ENCODE data around the gene PATJ. TPM values are rescaled to one million over a fixed set of nuclear protein-coding genes. Genes with fewer than 3 reads are reported as not detected.

PATJ gene
- total and polyA plus RNA-seq, 2 experiments from 2014 or later = 35.3 to 68.4 TPM

DNA sequence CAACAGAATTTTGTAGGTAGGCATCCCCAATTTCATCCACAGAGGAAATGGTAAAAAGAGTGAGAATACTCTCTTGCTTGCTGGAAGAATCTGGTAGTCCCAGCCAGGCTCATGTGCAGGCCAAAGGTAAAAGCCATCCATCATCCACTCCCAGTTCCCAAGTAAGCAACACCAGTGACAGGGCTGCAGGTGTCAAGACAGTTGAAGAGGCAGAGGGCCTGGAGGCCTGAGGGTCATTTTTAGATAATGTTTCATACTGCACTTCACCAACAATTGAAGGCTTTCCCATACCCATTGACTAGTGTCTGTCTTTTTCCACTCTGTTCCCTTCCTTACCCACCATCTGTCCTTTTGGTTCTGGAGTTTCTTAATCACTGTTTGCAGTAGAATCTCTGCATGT lies 310.7 kb downstream of the PATJ start:
- no peaks in the 10 kb centered on the region for H3K79me2 ChIP-seq (replicated peaks; ENCODE audit: insufficient read depth)
- Mint-ChIP-seq H3K27ac (no peak overlapping the region), H3K9me3 (no peaks in the 10 kb centered on the region), H3K36me3 (ENCODE audit: low read depth) (peaks cover 10% of the 10 kb centered on the region; the same call in 2 of the 3 replicates), H3K4me1 (peaks cover 13% of the 10 kb centered on the region), H3K4me3 (no peak overlapping the region), H3K27me3 (ENCODE audit: insufficient read depth, low read depth, poor library complexity) (peaks cover 3% of the 10 kb centered on the region)
- H4K20me1 ChIP-seq (replicated peaks; ENCODE audit: insufficient read depth) = no peaks in the 10 kb centered on the region
- TF ChIP-seq, protein P1, sequence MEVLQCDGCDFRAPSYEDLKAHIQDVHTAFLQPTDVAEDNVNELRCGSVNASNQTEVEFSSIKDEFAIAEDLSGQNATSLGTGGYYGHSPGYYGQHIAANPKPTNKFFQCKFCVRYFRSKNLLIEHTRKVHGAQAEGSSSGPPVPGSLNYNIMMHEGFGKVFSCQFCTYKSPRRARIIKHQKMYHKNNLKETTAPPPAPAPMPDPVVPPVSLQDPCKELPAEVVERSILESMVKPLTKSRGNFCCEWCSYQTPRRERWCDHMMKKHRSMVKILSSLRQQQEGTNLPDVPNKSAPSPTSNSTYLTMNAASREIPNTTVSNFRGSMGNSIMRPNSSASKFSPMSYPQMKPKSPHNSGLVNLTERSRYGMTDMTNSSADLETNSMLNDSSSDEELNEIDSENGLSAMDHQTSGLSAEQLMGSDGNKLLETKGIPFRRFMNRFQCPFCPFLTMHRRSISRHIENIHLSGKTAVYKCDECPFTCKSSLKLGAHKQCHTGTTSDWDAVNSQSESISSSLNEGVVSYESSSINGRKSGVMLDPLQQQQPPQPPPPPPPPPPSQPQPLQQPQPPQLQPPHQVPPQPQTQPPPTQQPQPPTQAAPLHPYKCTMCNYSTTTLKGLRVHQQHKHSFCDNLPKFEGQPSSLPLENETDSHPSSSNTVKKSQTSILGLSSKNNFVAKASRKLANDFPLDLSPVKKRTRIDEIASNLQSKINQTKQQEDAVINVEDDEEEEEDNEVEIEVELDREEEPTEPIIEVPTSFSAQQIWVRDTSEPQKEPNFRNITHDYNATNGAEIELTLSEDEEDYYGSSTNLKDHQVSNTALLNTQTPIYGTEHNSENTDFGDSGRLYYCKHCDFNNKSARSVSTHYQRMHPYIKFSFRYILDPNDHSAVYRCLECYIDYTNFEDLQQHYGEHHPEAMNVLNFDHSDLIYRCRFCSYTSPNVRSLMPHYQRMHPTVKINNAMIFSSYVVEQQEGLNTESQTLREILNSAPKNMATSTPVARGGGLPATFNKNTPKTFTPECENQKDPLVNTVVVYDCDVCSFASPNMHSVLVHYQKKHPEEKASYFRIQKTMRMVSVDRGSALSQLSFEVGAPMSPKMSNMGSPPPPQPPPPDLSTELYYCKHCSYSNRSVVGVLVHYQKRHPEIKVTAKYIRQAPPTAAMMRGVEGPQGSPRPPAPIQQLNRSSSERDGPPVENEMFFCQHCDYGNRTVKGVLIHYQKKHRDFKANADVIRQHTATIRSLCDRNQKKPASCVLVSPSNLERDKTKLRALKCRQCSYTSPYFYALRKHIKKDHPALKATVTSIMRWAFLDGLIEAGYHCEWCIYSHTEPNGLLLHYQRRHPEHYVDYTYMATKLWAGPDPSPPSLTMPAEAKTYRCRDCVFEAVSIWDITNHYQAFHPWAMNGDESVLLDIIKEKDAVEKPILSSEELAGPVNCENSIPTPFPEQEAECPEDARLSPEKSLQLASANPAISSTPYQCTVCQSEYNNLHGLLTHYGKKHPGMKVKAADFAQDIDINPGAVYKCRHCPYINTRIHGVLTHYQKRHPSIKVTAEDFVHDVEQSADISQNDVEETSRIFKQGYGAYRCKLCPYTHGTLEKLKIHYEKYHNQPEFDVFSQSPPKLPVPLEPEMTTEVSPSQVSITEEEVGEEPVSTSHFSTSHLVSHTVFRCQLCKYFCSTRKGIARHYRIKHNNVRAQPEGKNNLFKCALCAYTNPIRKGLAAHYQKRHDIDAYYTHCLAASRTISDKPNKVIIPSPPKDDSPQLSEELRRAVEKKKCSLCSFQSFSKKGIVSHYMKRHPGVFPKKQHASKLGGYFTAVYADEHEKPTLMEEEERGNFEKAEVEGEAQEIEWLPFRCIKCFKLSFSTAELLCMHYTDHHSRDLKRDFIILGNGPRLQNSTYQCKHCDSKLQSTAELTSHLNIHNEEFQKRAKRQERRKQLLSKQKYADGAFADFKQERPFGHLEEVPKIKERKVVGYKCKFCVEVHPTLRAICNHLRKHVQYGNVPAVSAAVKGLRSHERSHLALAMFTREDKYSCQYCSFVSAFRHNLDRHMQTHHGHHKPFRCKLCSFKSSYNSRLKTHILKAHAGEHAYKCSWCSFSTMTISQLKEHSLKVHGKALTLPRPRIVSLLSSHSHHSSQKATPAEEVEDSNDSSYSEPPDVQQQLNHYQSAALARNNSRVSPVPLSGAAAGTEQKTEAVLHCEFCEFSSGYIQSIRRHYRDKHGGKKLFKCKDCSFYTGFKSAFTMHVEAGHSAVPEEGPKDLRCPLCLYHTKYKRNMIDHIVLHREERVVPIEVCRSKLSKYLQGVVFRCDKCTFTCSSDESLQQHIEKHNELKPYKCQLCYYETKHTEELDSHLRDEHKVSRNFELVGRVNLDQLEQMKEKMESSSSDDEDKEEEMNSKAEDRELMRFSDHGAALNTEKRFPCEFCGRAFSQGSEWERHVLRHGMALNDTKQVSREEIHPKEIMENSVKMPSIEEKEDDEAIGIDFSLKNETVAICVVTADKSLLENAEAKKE (CRISPR knock-in tag; IDR thresholded peaks at IDR 0.05) = no peak
- TF ChIP-seq JUNB (IDR thresholded peaks at IDR 0.05; ENCODE audit: unreplicated experiment) = no peak
- no peak for TF ChIP-seq EZH2 (IDR thresholded peaks at IDR 0.05; ENCODE audit: low read depth, unreplicated experiment)
- no peak for TF ChIP-seq CREB1 (CRISPR knock-in tag; IDR thresholded peaks at IDR 0.05; ENCODE audit: low read depth)
- no peak for TF ChIP-seq NANOG (IDR thresholded peaks at IDR 0.05; ENCODE audit: borderline replicate concordance)
- TF ChIP-seq EZH2phosphoT487 (IDR thresholded peaks at IDR 0.05; ENCODE audit: unreplicated experiment) = no peak
- TF ChIP-seq POLR2AphosphoS5 (IDR thresholded peaks at IDR 0.05; ENCODE audit: low read depth) = no peak
- no peak for TF ChIP-seq STAT1 (IDR thresholded peaks at IDR 0.05; ENCODE audit: unreplicated experiment)
- TF ChIP-seq ZNF331 (CRISPR knock-in tag; IDR thresholded peaks at IDR 0.05; ENCODE audit: low read depth) = no peak
- TF ChIP-seq, protein P2, sequence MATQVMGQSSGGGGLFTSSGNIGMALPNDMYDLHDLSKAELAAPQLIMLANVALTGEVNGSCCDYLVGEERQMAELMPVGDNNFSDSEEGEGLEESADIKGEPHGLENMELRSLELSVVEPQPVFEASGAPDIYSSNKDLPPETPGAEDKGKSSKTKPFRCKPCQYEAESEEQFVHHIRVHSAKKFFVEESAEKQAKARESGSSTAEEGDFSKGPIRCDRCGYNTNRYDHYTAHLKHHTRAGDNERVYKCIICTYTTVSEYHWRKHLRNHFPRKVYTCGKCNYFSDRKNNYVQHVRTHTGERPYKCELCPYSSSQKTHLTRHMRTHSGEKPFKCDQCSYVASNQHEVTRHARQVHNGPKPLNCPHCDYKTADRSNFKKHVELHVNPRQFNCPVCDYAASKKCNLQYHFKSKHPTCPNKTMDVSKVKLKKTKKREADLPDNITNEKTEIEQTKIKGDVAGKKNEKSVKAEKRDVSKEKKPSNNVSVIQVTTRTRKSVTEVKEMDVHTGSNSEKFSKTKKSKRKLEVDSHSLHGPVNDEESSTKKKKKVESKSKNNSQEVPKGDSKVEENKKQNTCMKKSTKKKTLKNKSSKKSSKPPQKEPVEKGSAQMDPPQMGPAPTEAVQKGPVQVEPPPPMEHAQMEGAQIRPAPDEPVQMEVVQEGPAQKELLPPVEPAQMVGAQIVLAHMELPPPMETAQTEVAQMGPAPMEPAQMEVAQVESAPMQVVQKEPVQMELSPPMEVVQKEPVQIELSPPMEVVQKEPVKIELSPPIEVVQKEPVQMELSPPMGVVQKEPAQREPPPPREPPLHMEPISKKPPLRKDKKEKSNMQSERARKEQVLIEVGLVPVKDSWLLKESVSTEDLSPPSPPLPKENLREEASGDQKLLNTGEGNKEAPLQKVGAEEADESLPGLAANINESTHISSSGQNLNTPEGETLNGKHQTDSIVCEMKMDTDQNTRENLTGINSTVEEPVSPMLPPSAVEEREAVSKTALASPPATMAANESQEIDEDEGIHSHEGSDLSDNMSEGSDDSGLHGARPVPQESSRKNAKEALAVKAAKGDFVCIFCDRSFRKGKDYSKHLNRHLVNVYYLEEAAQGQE (IDR thresholded peaks at IDR 0.05; ENCODE audit: unreplicated experiment) = no peak
- no peak for TF ChIP-seq ZNF114 (CRISPR knock-in tag; IDR thresholded peaks at IDR 0.05)
- TF ChIP-seq, protein P3, sequence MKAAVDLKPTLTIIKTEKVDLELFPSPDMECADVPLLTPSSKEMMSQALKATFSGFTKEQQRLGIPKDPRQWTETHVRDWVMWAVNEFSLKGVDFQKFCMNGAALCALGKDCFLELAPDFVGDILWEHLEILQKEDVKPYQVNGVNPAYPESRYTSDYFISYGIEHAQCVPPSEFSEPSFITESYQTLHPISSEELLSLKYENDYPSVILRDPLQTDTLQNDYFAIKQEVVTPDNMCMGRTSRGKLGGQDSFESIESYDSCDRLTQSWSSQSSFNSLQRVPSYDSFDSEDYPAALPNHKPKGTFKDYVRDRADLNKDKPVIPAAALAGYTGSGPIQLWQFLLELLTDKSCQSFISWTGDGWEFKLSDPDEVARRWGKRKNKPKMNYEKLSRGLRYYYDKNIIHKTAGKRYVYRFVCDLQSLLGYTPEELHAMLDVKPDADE (IDR thresholded peaks at IDR 0.05) = no peak
- TF ChIP-seq, protein P4, sequence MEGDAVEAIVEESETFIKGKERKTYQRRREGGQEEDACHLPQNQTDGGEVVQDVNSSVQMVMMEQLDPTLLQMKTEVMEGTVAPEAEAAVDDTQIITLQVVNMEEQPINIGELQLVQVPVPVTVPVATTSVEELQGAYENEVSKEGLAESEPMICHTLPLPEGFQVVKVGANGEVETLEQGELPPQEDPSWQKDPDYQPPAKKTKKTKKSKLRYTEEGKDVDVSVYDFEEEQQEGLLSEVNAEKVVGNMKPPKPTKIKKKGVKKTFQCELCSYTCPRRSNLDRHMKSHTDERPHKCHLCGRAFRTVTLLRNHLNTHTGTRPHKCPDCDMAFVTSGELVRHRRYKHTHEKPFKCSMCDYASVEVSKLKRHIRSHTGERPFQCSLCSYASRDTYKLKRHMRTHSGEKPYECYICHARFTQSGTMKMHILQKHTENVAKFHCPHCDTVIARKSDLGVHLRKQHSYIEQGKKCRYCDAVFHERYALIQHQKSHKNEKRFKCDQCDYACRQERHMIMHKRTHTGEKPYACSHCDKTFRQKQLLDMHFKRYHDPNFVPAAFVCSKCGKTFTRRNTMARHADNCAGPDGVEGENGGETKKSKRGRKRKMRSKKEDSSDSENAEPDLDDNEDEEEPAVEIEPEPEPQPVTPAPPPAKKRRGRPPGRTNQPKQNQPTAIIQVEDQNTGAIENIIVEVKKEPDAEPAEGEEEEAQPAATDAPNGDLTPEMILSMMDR (conservative IDR thresholded peaks at IDR 0.05; ENCODE audit: low read depth in 2 of 2) = no peak
- H3K27ac ChIP-seq (ENCODE audit: low read depth) = no peak overlapping the region
- H3K4me1 ChIP-seq (ENCODE audit: insufficient read depth) = peaks cover 15% of the 10 kb centered on the region
- no peaks in the 10 kb centered on the region; the same call in 1 of the 2 replicates for H3K9me2 ChIP-seq (ENCODE audit: insufficient read depth)
- H3K4me2 ChIP-seq = no peak overlapping the region
- H3K36me3 ChIP-seq (ENCODE audit: insufficient read depth) = no peaks in the 10 kb centered on the region
- 0 out of 2 replicates have a peak, but pooled peaks cover 4% of the 10 kb centered on the region for H3F3A ChIP-seq (replicated peaks; ENCODE audit: low read depth)
- no peaks in the 10 kb centered on the region for H3K27me3 ChIP-seq (ENCODE audit: insufficient read depth)
- no peak overlapping the region for H3K4me3 ChIP-seq
- no peak overlapping the region for H2AFZ ChIP-seq
- no peak for DNase-seq (ENCODE audit: low spot score)
- ATAC-seq = no peak
